ENCODE measurements around the gene TSFM. TPM values are rescaled to one million over a fixed set of nuclear protein-coding genes. Genes with fewer than 3 reads are reported as not detected.
A peak's percentile ranks its signal among the peaks of the same experiment; 100 is the strongest.

The TSFM gene
- total and polyA plus RNA-seq, 2 of the 13 experiments (the other 11 are each of a cell fraction or from before 2014, with no cell fraction given), result 29.8 to 68.3 TPM

- TF ChIP-seq JDP2 (CRISPR knock-in tag; IDR thresholded peaks at IDR 0.05; ENCODE audit: borderline replicate concordance) (no peak), ZNF510 (CRISPR knock-in tag; IDR thresholded peaks at IDR 0.05; ENCODE audit: low read depth) (no peak), ZNF382 (CRISPR knock-in tag; IDR thresholded peaks at IDR 0.05; ENCODE audit: borderline replicate concordance) (no peak), ZC3H13 (CRISPR knock-in tag; IDR thresholded peaks at IDR 0.05) (peak; percentile 76; the same call in 1 of the 2 replicates), NFKB2 (CRISPR knock-in tag; IDR thresholded peaks at IDR 0.05; ENCODE audit: borderline replicate concordance) (no peak), ADNP (CRISPR knock-in tag; IDR thresholded peaks at IDR 0.05) (no peak), ZFP37 (CRISPR knock-in tag; IDR thresholded peaks at IDR 0.05; ENCODE audit: borderline replicate concordance) (no peak), ZBTB43 (CRISPR knock-in tag; conservative IDR thresholded peaks at IDR 0.05) (no peak), STAT6 (CRISPR knock-in tag; IDR thresholded peaks at IDR 0.05; ENCODE audit: borderline replicate concordance) (no peak), ISL2 (CRISPR knock-in tag; IDR thresholded peaks at IDR 0.05) (no peak), ZNF577 (CRISPR knock-in tag; IDR thresholded peaks at IDR 0.05; ENCODE audit: borderline replicate concordance, low read depth) (no peak), JUND (CRISPR knock-in tag; IDR thresholded peaks at IDR 0.05) (no peak), KDM5B (CRISPR knock-in tag; IDR thresholded peaks at IDR 0.05; ENCODE audit: borderline replicate concordance) (peak; percentile 50; the same call in 1 of the 2 replicates), ZNF275 (CRISPR knock-in tag; IDR thresholded peaks at IDR 0.05; ENCODE audit: borderline replicate concordance) (no peak), YEATS2 (CRISPR knock-in tag; IDR thresholded peaks at IDR 0.05; ENCODE audit: borderline replicate concordance) (no peak), ZFP41 (CRISPR knock-in tag; IDR thresholded peaks at IDR 0.05; ENCODE audit: borderline replicate concordance) (no peak), MLX (CRISPR knock-in tag; IDR thresholded peaks at IDR 0.05) (no peak), KLF9 (CRISPR knock-in tag; IDR thresholded peaks at IDR 0.05; ENCODE audit: low read depth) (no peak), THYN1 (CRISPR knock-in tag; IDR thresholded peaks at IDR 0.05; ENCODE audit: borderline replicate concordance, low read depth) (no peak), TOPORS (CRISPR knock-in tag; IDR thresholded peaks at IDR 0.05) (no peak), ZBTB10 (CRISPR knock-in tag; IDR thresholded peaks at IDR 0.05; ENCODE audit: borderline replicate concordance) (no peak)
Observed at GRCh38 chr12:57754411-57755193, 28.0 kb upstream of the TSFM start, which contains the start of gene MARCHF9 (continued).
